ENCODE measurements around the gene KRT72.

GRCh38 chr12:52616680-52617402 lies 15.6 kb upstream of the KRT72 start:
- TF ChIP-seq CTCF (IDR thresholded peaks at IDR 0.05; ENCODE audit: low read length) (no peak), EZH2 (optimal IDR thresholded peaks at IDR 0.05; ENCODE audit: low read depth, low read length) (no peak)

All from MM.1S (cell line).